HepG2 (cell line): Measurements from ENCODE around the gene DPP6.

Experiments
- EZH2 ChIP-seq: conservative IDR thresholded peaks from 2 replicates; pipeline ENCODE4 v1.6.1; 2012; ENCODE audit warnings: mild to moderate bottlenecking, low read depth, low read length, moderate library complexity
- KDM6A ChIP-seq: IDR thresholded peaks from 2 replicates; pipeline ENCODE4 v1.6.1; 2016; ENCODE audit warnings: low read depth
- KLF16 ChIP-seq, 2 experiments: sonication (generic) in 1 of 2; formaldehyde crosslinking in 1 of 2; IDR thresholded peaks; 2 replicates each; pipeline versions ENCODE4 v1.6.1 to v1.8.0; 2016 to 2023; ENCODE audit warnings: missing genetic modification reagents in 2 of 2, missing compliant biosample characterization in 1 of 2
- MAZ ChIP-seq, 2 experiments: sonication (generic) in 1 of 2; formaldehyde crosslinking in 1 of 2; IDR thresholded peaks; 2 replicates each; pipeline versions ENCODE4 v1.5.0 to v1.6.1; 2012 to 2020; ENCODE audit warnings: low read depth in 2 of 2, mild to moderate bottlenecking in 2 of 2, borderline replicate concordance in 1 of 2, improper control_type of control experiment in 1 of 2, low read length in 1 of 2, missing genetic modification reagents in 1 of 2, moderate library complexity in 1 of 2
- SMAD3 ChIP-seq: sonication (generic); formaldehyde crosslinking; IDR thresholded peaks from 2 replicates; pipeline ENCODE4 v1.4.0; 2020; ENCODE audit warnings: missing genetic modification reagents
- ZIK1 ChIP-seq: sonication (generic); formaldehyde crosslinking; IDR thresholded peaks from 2 replicates; pipeline ENCODE4 v1.5.0; 2020; ENCODE audit warnings: mild to moderate bottlenecking, low read depth, missing genetic modification reagents, borderline replicate concordance
- ZNF34 ChIP-seq: sonication (generic); formaldehyde crosslinking; IDR thresholded peaks from 2 replicates; pipeline ENCODE4 v1.4.0; 2020; ENCODE audit warnings: mild to moderate bottlenecking, missing genetic modification reagents, borderline replicate concordance
- TF ChIP-seq, protein P1 (sequence below): sonication (generic); formaldehyde crosslinking; IDR thresholded peaks from 2 replicates; pipeline ENCODE4 v1.9.0; 2021; ENCODE audit warnings: missing genetic modification reagents, borderline replicate concordance
- TF ChIP-seq, protein P2 (sequence below): sonication (generic); formaldehyde crosslinking; IDR thresholded peaks from 2 replicates; pipeline ENCODE4 v1.5.0; 2020; ENCODE audit warnings: mild to moderate bottlenecking, missing genetic modification reagents, moderate library complexity
- TF ChIP-seq, protein P3 (sequence below): sonication (generic); formaldehyde crosslinking; IDR thresholded peaks from 2 replicates; pipeline ENCODE4 v1.5.0; 2020; ENCODE audit warnings: missing genetic modification reagents, mild to moderate bottlenecking, borderline replicate concordance
- TF ChIP-seq, protein P4 (sequence below): sonication (generic); formaldehyde crosslinking; IDR thresholded peaks from 2 replicates; pipeline ENCODE4 v1.8.0; 2022; ENCODE audit warnings: low read depth, missing genetic modification reagents

DNA sequence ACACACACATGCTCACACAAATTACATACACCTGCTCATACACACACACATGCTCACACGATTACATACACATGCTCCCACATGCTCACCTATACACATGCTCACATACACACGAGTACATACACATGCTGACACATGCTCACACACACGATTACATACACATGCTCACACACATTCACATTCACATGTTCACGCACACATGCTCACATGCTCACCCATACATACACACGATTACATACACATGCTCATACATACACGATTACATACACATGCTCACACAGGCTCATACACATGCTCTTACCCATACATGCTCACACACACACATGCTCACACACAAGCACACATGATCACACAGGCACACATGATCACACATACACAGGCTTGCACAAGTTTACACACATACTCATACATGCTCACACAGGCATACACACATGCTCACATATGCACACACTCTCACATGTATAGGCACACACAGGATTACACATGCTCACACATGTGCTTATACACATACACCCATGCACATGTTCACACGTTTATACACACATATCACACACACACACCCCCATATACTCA lies 832.2 kb downstream of the DPP6 start:
- TF ChIP-seq KDM6A (CRISPR knock-in tag), result no peak
- no peak for TF ChIP-seq SMAD3 (CRISPR knock-in tag)
- no peak for TF ChIP-seq MAZ (IDR thresholded peaks at IDR 0.05; ENCODE audit: borderline replicate concordance, low read depth, low read length)
- TF ChIP-seq MAZ (CRISPR knock-in tag; IDR thresholded peaks at IDR 0.05; ENCODE audit: low read depth), result no peak
- no peak for TF ChIP-seq KLF16 (CRISPR knock-in tag; IDR thresholded peaks at IDR 0.05)
- TF ChIP-seq, protein P1, sequence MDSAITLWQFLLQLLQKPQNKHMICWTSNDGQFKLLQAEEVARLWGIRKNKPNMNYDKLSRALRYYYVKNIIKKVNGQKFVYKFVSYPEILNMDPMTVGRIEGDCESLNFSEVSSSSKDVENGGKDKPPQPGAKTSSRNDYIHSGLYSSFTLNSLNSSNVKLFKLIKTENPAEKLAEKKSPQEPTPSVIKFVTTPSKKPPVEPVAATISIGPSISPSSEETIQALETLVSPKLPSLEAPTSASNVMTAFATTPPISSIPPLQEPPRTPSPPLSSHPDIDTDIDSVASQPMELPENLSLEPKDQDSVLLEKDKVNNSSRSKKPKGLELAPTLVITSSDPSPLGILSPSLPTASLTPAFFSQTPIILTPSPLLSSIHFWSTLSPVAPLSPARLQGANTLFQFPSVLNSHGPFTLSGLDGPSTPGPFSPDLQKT (CRISPR knock-in tag), result no peak
- TF ChIP-seq ZNF34, result no peak
- TF ChIP-seq, protein P2, sequence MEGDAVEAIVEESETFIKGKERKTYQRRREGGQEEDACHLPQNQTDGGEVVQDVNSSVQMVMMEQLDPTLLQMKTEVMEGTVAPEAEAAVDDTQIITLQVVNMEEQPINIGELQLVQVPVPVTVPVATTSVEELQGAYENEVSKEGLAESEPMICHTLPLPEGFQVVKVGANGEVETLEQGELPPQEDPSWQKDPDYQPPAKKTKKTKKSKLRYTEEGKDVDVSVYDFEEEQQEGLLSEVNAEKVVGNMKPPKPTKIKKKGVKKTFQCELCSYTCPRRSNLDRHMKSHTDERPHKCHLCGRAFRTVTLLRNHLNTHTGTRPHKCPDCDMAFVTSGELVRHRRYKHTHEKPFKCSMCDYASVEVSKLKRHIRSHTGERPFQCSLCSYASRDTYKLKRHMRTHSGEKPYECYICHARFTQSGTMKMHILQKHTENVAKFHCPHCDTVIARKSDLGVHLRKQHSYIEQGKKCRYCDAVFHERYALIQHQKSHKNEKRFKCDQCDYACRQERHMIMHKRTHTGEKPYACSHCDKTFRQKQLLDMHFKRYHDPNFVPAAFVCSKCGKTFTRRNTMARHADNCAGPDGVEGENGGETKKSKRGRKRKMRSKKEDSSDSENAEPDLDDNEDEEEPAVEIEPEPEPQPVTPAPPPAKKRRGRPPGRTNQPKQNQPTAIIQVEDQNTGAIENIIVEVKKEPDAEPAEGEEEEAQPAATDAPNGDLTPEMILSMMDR (CRISPR knock-in tag), result no peak
- TF ChIP-seq, protein P3, sequence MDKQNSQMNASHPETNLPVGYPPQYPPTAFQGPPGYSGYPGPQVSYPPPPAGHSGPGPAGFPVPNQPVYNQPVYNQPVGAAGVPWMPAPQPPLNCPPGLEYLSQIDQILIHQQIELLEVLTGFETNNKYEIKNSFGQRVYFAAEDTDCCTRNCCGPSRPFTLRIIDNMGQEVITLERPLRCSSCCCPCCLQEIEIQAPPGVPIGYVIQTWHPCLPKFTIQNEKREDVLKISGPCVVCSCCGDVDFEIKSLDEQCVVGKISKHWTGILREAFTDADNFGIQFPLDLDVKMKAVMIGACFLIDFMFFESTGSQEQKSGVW (CRISPR knock-in tag), result no peak
- TF ChIP-seq, protein P4, sequence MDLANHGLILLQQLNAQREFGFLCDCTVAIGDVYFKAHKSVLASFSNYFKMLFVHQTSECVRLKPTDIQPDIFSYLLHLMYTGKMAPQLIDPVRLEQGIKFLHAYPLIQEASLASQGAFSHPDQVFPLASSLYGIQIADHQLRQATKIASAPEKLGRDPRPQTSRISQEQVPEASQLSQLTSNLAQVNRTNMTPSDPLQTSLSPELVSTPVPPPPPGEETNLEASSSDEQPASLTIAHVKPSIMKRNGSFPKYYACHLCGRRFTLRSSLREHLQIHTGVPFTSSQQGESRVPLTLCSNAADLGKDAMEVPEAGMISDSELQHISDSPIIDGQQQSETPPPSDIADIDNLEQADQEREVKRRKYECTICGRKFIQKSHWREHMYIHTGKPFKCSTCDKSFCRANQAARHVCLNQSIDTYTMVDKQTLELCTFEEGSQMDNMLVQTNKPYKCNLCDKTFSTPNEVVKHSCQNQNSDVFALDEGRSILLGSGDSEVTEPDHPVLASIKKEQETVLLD (CRISPR knock-in tag), result no peak
- TF ChIP-seq EZH2, result no peak
- TF ChIP-seq ZIK1, result no peak
